GM20431 (cell line): ENCODE results near the gene CA10.

ENCODE experiments used
- in situ Hi-C: fragments of 300-500 bp; cut with MseI, MboI; formaldehyde crosslinking; loops from one replicate; pipeline ENCODE4 v1.15.0; 2020; ENCODE audit warnings: low sequenced_read_pairs; ENCODE audit not compliant: unreplicated experiment

The CA10 gene

GRCh38 chr17:51706093-51706492 lies 452.4 kb downstream of the CA10 start:
- in situ Hi-C loops, result no loop called here

- in situ Hi-C loops, result no loop called here
These were observed 454.9 kb downstream of the CA10 start for GRCh38 chr17:51703361-51704341.

- in situ Hi-C loops, result no loop called here
These were observed 455.6 kb downstream of the CA10 start for GRCh38 chr17:51702963-51703360.

- in situ Hi-C loops, result no loop called here
These were observed 457.0 kb downstream of the CA10 start for GRCh38 chr17:51701501-51701900.

GRCh38 chr17:51700011-51700760 lies 458.3 kb downstream of the CA10 start:
- in situ Hi-C loops, result no loop called here

GRCh38 chr17:51699303-51699702 lies 459.2 kb downstream of the CA10 start:
- in situ Hi-C loops, result no loop called here

- in situ Hi-C loops, result no loop called here
These were observed 465.6 kb downstream of the CA10 start for GRCh38 chr17:51692917-51693316.

GRCh38 chr17:51687887-51688286 lies 470.6 kb downstream of the CA10 start:
- in situ Hi-C loops, result no loop called here

- in situ Hi-C loops, result no loop called here
These were observed 473.1 kb downstream of the CA10 start for GRCh38 chr17:51685287-51685909.

- in situ Hi-C loops, result no loop called here
These were observed 474.3 kb downstream of the CA10 start for GRCh38 chr17:51684214-51684613.

GRCh38 chr17:51683291-51683690 lies 475.2 kb downstream of the CA10 start:
- in situ Hi-C loops, result no loop called here

GRCh38 chr17:51682115-51682514 lies 476.4 kb downstream of the CA10 start:
- in situ Hi-C loops, result no loop called here

- in situ Hi-C loops, result no loop called here
These were observed 480.6 kb downstream of the CA10 start for GRCh38 chr17:51677875-51678274.

GRCh38 chr17:51676691-51677487 lies 481.6 kb downstream of the CA10 start:
- in situ Hi-C loops, result no loop called here

- in situ Hi-C loops, result no loop called here
These were observed 483.8 kb downstream of the CA10 start for GRCh38 chr17:51674579-51675255.

GRCh38 chr17:51673070-51673469 lies 485.4 kb downstream of the CA10 start:
- in situ Hi-C loops, result no loop called here

- in situ Hi-C loops, result no loop called here
These were observed 486.4 kb downstream of the CA10 start for GRCh38 chr17:51672065-51672464.

GRCh38 chr17:51670899-51671298 lies 487.6 kb downstream of the CA10 start:
- in situ Hi-C loops, result no loop called here

- in situ Hi-C loops, result no loop called here
These were observed 489.6 kb downstream of the CA10 start for GRCh38 chr17:51668963-51669246.
